HG03025 (cell line): ENCODE data around the gene CDC45.

Experiments used
- ATAC-seq: cut with Tn5 transposase; IDR thresholded peaks from one replicate; pipeline ENCODE4 v1.9.1; 2021; ENCODE audit warnings: mild to moderate bottlenecking, moderate library complexity; ENCODE audit not compliant: unreplicated experiment, low FRiP score

The CDC45 gene

GRCh38 chr22:19466848-19467752 is 12.6 kb upstream of the CDC45 start:
- ATAC-seq, result no peak

GRCh38 chr22:19467912-19468311 is 11.8 kb upstream of the CDC45 start:
- no peak for ATAC-seq

GRCh38 chr22:19469421-19469820 is 10.3 kb upstream of the CDC45 start:
- ATAC-seq, result no peak

- no peak for ATAC-seq
Observed at GRCh38 chr22:19470010-19470409, 9.7 kb upstream of the CDC45 start.

GRCh38 chr22:19471572-19471971 is 8.1 kb upstream of the CDC45 start:
- no peak for ATAC-seq

GRCh38 chr22:19472233-19472632 is 7.5 kb upstream of the CDC45 start:
- no peak for ATAC-seq

GRCh38 chr22:19473578-19473977 is 6.1 kb upstream of the CDC45 start:
- no peak for ATAC-seq

- no peak for ATAC-seq
Observed at GRCh38 chr22:19476023-19476422, 3.7 kb upstream of the CDC45 start.

GRCh38 chr22:19477321-19478044 is 2.2 kb upstream of the CDC45 start:
- no peak for ATAC-seq

- ATAC-seq, result no peak
Observed at GRCh38 chr22:19478045-19478900, 1.4 kb upstream of the CDC45 start.

GRCh38 chr22:19478901-19479354 is 792 bp upstream of the CDC45 start, which contains the start of gene UFD1:
Gene UFD1 (minus strand): TSS chr22:19479193. CDS start chr22:19479085, 108 bp downstream.
- peak; percentile 48 for ATAC-seq

GRCh38 chr22:19480173-19480568 is 451 bp downstream of the CDC45 start:
- no peak for ATAC-seq

- ATAC-seq, result no peak
Observed at GRCh38 chr22:19480789-19481188, 1.1 kb downstream of the CDC45 start.

GRCh38 chr22:19482297-19482696 is 2.6 kb downstream of the CDC45 start:
- ATAC-seq, result no peak

- ATAC-seq, result no peak
Observed at GRCh38 chr22:19483481-19484244, 3.9 kb downstream of the CDC45 start.

GRCh38 chr22:19488285-19488684 is 8.6 kb downstream of the CDC45 start:
- ATAC-seq, result no peak

GRCh38 chr22:19488884-19489843 is 9.4 kb downstream of the CDC45 start:
- ATAC-seq, result no peak

- ATAC-seq, result no peak
Observed at GRCh38 chr22:19490628-19491230, 11.0 kb downstream of the CDC45 start.
